ENCODE measurements around the gene PLTP. TPM values are rescaled to one million over a fixed set of nuclear protein-coding genes. Genes with fewer than 3 reads are reported as not detected.

The PLTP gene
- total and polyA plus RNA-seq, 2 of the 13 experiments (the other 11 are each of a cell fraction or from before 2014, with no cell fraction given), result 16.9 to 28.6 TPM

GRCh38 chr20:45933266-45934045 lies 21.5 kb upstream of the PLTP start (continued):
- TF ChIP-seq RBM39 (IDR thresholded peaks at IDR 0.05; ENCODE audit: low read depth, low read length, poor library complexity, severe bottlenecking) (no peak), ZFP36L1 (CRISPR knock-in tag; IDR thresholded peaks at IDR 0.05) (0 out of 2 replicates have a peak, but pooled peaks have one; percentile 2), ZNF772 (CRISPR knock-in tag; IDR thresholded peaks at IDR 0.05) (peak; percentile 84), UBTF (CRISPR knock-in tag; IDR thresholded peaks at IDR 0.05) (peak; percentile 52; the same call in 1 of the 2 replicates), RELA (CRISPR knock-in tag; IDR thresholded peaks at IDR 0.05) (peak; percentile 47; the same call in 1 of the 2 replicates), E2F2 (CRISPR knock-in tag; IDR thresholded peaks at IDR 0.05; ENCODE audit: borderline replicate concordance) (0 out of 2 replicates have a peak, but pooled peaks have one; percentile 38), ZNF230 (CRISPR knock-in tag; IDR thresholded peaks at IDR 0.05) (no peak; the same call in 1 of the 2 replicates), EP300 (IDR thresholded peaks at IDR 0.05; ENCODE audit: low read depth in 2 of 2, low read length in 2 of 2) (no peak), EP300 (CRISPR knock-in tag; IDR thresholded peaks at IDR 0.05; ENCODE audit: borderline replicate concordance) (no peak; the same call in 1 of the 2 replicates), CSRNP1 (CRISPR knock-in tag; IDR thresholded peaks at IDR 0.05) (0 out of 2 replicates have a peak, but pooled peaks have one; percentile 13), ZNF576 (CRISPR knock-in tag; IDR thresholded peaks at IDR 0.05) (no peak; the same call in 1 of the 2 replicates), ZFP36 (IDR thresholded peaks at IDR 0.05; ENCODE audit: borderline replicate concordance, low read depth, low read length, partially characterized antibody) (no peak), MLLT10 (CRISPR knock-in tag; IDR thresholded peaks at IDR 0.05) (no peak), ZNF350 (CRISPR knock-in tag; IDR thresholded peaks at IDR 0.05; ENCODE audit: borderline replicate concordance, low read depth) (peak; percentile 7; the same call in 1 of the 2 replicates), KMT2B (CRISPR knock-in tag; IDR thresholded peaks at IDR 0.05) (0 out of 2 replicates have a peak, but pooled peaks have one; percentile 28), AHR (CRISPR knock-in tag; IDR thresholded peaks at IDR 0.05) (no peak)
- TF ChIP-seq, protein P1, sequence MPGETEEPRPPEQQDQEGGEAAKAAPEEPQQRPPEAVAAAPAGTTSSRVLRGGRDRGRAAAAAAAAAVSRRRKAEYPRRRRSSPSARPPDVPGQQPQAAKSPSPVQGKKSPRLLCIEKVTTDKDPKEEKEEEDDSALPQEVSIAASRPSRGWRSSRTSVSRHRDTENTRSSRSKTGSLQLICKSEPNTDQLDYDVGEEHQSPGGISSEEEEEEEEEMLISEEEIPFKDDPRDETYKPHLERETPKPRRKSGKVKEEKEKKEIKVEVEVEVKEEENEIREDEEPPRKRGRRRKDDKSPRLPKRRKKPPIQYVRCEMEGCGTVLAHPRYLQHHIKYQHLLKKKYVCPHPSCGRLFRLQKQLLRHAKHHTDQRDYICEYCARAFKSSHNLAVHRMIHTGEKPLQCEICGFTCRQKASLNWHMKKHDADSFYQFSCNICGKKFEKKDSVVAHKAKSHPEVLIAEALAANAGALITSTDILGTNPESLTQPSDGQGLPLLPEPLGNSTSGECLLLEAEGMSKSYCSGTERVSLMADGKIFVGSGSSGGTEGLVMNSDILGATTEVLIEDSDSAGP (CRISPR knock-in tag; IDR thresholded peaks at IDR 0.05; ENCODE audit: borderline replicate concordance), result no peak
- TF ChIP-seq, protein P2, sequence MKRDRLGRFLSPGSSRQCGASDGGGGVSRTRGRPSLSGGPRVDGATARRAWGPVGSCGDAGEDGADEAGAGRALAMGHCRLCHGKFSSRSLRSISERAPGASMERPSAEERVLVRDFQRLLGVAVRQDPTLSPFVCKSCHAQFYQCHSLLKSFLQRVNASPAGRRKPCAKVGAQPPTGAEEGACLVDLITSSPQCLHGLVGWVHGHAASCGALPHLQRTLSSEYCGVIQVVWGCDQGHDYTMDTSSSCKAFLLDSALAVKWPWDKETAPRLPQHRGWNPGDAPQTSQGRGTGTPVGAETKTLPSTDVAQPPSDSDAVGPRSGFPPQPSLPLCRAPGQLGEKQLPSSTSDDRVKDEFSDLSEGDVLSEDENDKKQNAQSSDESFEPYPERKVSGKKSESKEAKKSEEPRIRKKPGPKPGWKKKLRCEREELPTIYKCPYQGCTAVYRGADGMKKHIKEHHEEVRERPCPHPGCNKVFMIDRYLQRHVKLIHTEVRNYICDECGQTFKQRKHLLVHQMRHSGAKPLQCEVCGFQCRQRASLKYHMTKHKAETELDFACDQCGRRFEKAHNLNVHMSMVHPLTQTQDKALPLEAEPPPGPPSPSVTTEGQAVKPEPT (CRISPR knock-in tag; IDR thresholded peaks at IDR 0.05; ENCODE audit: low read depth), result peak; percentile 81

All from HepG2 (cell line).